ENCODE results near the gene ZNF230. TPM values are rescaled to one million over a fixed set of nuclear protein-coding genes. Genes with fewer than 3 reads are reported as not detected.
A peak's percentile ranks its signal among the peaks of the same experiment; 100 is the strongest.

ZNF230 gene
- total RNA-seq, result 6.0 and 6.5 TPM in 2 replicates
- long read RNA-seq, full-length matches to known transcripts, result 21 of 23 reads
- long read RNA-seq, partial matches to known transcripts, result 1 of 23 reads
- long read RNA-seq, other reads (novel, unspliced or antisense), result 1 of 23 reads

GRCh38 chr19:44002566-44003460 is at the start of gene ZNF230:
TSS of gene ZNF230 (plus strand) at chr19:44002957. CDS start at chr19:44007079, 4,122 bp downstream.
- H3K9me3 Mint-ChIP-seq, result peaks cover 20% of the 10 kb centered on the region
- no peaks in the 10 kb centered on the region for H3K27me3 Mint-ChIP-seq (ENCODE audit: low read depth)
- no peak for TF ChIP-seq CTCF (conservative IDR thresholded peaks at IDR 0.05)
- peak; percentile 69 for DNase-seq (ENCODE audit: low read depth, low spot score)
- H3K27ac Mint-ChIP-seq (ENCODE audit: unreplicated experiment), result peak within 1 kb of the TSS; percentile 97
- H3K4me3 Mint-ChIP-seq, result peak within 1 kb of the TSS; percentile 99
- peaks cover 36% of the 10 kb centered on the region for H3K36me3 Mint-ChIP-seq (ENCODE audit: low read depth)
- H3K4me1 Mint-ChIP-seq, result peaks cover 19% of the 10 kb centered on the region

GRCh38 chr19:43956827-43957226 is 45.9 kb upstream of the ZNF230 start:
- Mint-ChIP-seq H3K27ac (ENCODE audit: unreplicated experiment) (no peak overlapping the region), H3K27me3 (ENCODE audit: low read depth) (no peaks in the 10 kb centered on the region), H3K9me3 (peaks cover 31% of the 10 kb centered on the region), H3K36me3 (ENCODE audit: low read depth) (peaks cover 66% of the 10 kb centered on the region), H3K4me1 (peaks cover 5% of the 10 kb centered on the region), H3K4me3 (no peak overlapping the region)
- TF ChIP-seq CTCF (conservative IDR thresholded peaks at IDR 0.05), result no peak
- no peak for DNase-seq (ENCODE audit: low read depth, low spot score)

GRCh38 chr19:43957891-43958290 is 44.9 kb upstream of the ZNF230 start:
- Mint-ChIP-seq H3K9me3 (peaks cover 30% of the 10 kb centered on the region), H3K27me3 (ENCODE audit: low read depth) (no peaks in the 10 kb centered on the region), H3K4me1 (no peaks in the 10 kb centered on the region), H3K36me3 (ENCODE audit: low read depth) (peaks cover 71% of the 10 kb centered on the region), H3K27ac (ENCODE audit: unreplicated experiment) (no peak overlapping the region), H3K4me3 (no peak overlapping the region)
- no peak for DNase-seq (ENCODE audit: low read depth, low spot score)
- TF ChIP-seq CTCF (conservative IDR thresholded peaks at IDR 0.05), result no peak

GRCh38 chr19:43960411-43960810 is 42.3 kb upstream of the ZNF230 start:
- Mint-ChIP-seq H3K4me1 (no peaks in the 10 kb centered on the region), H3K36me3 (ENCODE audit: low read depth) (peaks cover 77% of the 10 kb centered on the region), H3K27ac (ENCODE audit: unreplicated experiment) (no peak overlapping the region), H3K27me3 (ENCODE audit: low read depth) (no peaks in the 10 kb centered on the region), H3K4me3 (no peak overlapping the region), H3K9me3 (peaks cover 29% of the 10 kb centered on the region)
- no peak for TF ChIP-seq CTCF (conservative IDR thresholded peaks at IDR 0.05)
- DNase-seq (ENCODE audit: low read depth, low spot score), result no peak

GRCh38 chr19:43966079-43966694 is 36.6 kb upstream of the ZNF230 start:
- Mint-ChIP-seq H3K27me3 (ENCODE audit: low read depth) (no peaks in the 10 kb centered on the region), H3K36me3 (ENCODE audit: low read depth) (peaks cover 94% of the 10 kb centered on the region), H3K4me1 (no peaks in the 10 kb centered on the region), H3K9me3 (peaks cover 42% of the 10 kb centered on the region), H3K27ac (ENCODE audit: unreplicated experiment) (no peak overlapping the region), H3K4me3 (no peak overlapping the region)
- TF ChIP-seq CTCF (conservative IDR thresholded peaks at IDR 0.05), result no peak
- no peak for DNase-seq (ENCODE audit: low read depth, low spot score)
